Adipose tissue (tissue), 3 donors: Measurements from ENCODE around the gene ZBED1. TPM values are rescaled to one million over a fixed set of nuclear protein-coding genes. Genes with fewer than 3 reads are reported as not detected.
"Not testable (repeated sequence)": the region's sequence is repeated elsewhere in the genome, so short reads cannot be mapped to it uniquely, and the experiment has no call there.

ENCODE experiments used
- H3K27ac ChIP-seq: one replicate; pipeline ENCODE4 v1.5.1; 2013; ENCODE audit warnings: low read depth, low read length
- WGBS, 3 donors: extraction: QIAGEN DNeasy Blood & Tissue Kit; methylation state at CpG; one replicate each; pipeline ENCODE4 v1.1.7; 2013; 5-methylcytosine and 5-hydroxymethylcytosine counted together
- polyA plus RNA-seq, 3 donors: library from polyadenylated mRNA; stranded (reverse); fragments of 200-250 nt; gene quantifications; one replicate each; pipeline ENCODE4 v1.2.3, GENCODE V29; 2013
- donor health status: healthy with polysubstance abuse.
- donor health status: Bipolar disorder and iron deficiency.
- donor health status: healthy.

Gene ZBED1
- 10 to 100 TPM; 16.5 to 27.9 (median 20.5) TPM for polyA plus RNA-seq

GRCh38 chrX:2500803-2501558, at the start of gene ZBED1, which contains the start of gene DHRSX:
Gene ZBED1, minus strand, starts transcription at chrX:2500976. Its CDS starts 10,257 bp downstream, at chrX:2490719.
Gene DHRSX, minus strand, starts transcription at chrX:2500976. Its CDS starts 51 bp downstream, at chrX:2500925.
- WGBS, 3 donors = 4 to 5% (median 5%) methylated on average over 37 to 57 of the region's 57 CpGs
- H3K27ac ChIP-seq = peak within 1 kb of the TSS; percentile 8

GRCh38 chrX:2549876-2550275, 49.1 kb upstream of the ZBED1 start:
- WGBS, 3 donors = 34 to 57% (median 52%) methylated on average over 7 of the region's 7 CpGs
- no peak overlapping the region for H3K27ac ChIP-seq

DNA sequence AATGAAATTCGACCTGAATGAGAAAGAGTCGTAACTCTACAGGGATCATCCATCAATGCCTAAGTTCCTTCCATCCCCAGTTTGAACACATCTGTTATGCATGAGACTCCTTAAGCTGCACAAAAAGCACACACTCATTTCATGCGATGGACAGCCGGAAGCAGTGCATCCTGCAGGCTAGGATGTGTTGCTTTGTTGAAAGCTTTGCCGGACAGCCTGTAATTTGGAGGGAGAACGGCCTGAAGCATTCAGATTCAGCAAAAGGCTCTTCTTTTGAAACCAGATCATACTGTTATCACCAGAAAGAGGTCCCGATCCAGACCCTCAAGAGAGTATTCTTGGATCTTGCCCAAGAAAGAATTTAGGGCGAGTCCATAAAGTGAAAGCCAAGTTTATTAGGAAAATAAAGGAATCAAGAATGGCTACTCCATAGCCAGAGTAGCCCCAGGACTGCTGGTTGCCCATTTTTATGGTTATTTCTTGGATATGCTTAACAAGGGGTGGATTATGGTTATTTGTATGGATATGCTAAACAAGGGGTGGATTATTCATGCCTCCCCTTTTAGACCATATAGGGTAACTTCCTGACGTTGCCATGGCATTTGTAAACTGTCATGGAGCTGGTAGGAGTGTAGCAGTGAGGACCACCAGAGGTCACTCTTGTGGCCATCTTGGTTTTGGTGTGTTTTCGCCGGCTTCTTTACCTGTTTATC, 48.1 kb upstream of the ZBED1 start:
- no peak overlapping the region for H3K27ac ChIP-seq
- 43 to 66% (median 49%) methylated on average over 11 of the region's 11 CpGs for WGBS, 3 donors

DNA sequence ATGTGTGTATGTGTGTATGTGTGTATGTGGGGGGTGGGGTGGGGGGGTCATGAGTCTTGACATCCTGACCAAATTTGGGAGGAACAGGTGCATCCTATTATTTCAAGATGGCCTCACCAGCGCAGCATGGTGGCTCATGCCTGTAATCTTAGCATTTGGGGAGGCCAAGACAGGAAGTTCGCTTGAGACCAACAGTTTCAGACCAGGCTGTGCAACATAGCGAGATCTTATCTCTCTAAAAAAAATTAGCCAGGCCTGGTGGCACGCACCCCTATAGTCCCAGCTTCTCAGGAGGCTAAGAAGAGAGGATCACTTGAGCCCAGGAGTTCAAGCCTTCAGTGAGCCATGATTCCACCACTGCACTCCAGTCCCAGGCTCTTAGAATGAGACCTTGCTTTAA, 47.0 kb upstream of the ZBED1 start:
- no peak overlapping the region for H3K27ac ChIP-seq
- 64 to 84% (median 72%) methylated on average over 4 of the region's 4 CpGs for WGBS, 3 donors

- 38 to 80% (median 79%) methylated on average over 1 of the region's 1 CpG for WGBS, 3 donors
- H3K27ac ChIP-seq = no peak overlapping the region
Measured at GRCh38 chrX:2546496-2546895, 45.7 kb upstream of the ZBED1 start.

DNA sequence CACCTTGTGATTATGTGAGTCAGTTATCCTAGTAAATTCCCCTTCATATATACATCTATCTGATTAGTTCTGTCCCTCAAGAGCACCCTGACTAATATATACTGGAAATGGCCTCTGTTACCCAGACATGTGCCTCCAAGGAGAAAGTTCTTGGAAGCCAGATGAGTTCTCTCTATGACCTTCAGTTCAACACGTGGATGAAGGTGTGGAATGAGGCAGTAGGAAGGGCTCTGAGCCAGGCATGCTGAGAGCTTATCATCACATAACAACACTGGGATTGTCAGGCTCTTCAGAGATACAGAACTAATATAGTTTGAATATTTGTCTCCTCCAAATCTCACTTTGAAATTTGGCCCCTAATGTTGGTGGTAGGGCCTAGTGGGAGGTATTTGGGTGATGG, 44.4 kb upstream of the ZBED1 start:
- WGBS, 3 donors = 21 to 63% (median 25%) methylated on average over 1 of the region's 1 CpG
- H3K27ac ChIP-seq = no peak overlapping the region

- 51 to 64% (median 54%) methylated on average over 7 of the region's 7 CpGs for WGBS, 3 donors
Measured at GRCh38 chrX:2542826-2543521, 42.2 kb upstream of the ZBED1 start.

GRCh38 chrX:2541603-2542002, 40.8 kb upstream of the ZBED1 start:
- no peak overlapping the region for H3K27ac ChIP-seq
- WGBS, 3 donors = 73 to 95% (median 89%) methylated on average over 8 of the region's 8 CpGs

More at GRCh38 chrX:2542826-2543521, 42.2 kb upstream of the ZBED1 start:
- H3K27ac ChIP-seq = no peak overlapping the region

- 83 to 84% methylated on average over 12 of the region's 12 CpGs; no CpG with 5 or more reads in 1 of the 3 donors for WGBS, 3 donors
- no peak overlapping the region for H3K27ac ChIP-seq
Measured at GRCh38 chrX:2540426-2540947, 39.7 kb upstream of the ZBED1 start.

DNA sequence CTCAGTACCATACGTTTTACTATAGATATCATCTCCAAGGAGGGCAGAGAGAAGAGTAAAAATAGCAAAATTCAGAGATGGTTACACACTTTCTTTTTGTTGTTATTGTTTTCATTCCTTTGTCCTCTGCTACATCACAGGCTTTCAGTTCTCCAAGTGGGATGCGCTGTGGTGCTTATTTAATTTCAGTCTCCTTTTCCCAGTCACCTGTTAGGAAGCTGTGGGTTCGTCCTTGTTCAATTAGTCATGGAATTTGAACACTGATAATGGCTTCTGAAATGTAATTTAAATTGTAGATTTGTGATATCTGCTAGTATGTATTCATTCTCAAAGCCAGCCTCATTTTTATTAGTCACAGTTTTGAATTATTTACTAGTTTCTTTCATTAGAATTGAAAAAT, 38.8 kb upstream of the ZBED1 start:
- H3K27ac ChIP-seq = no peak overlapping the region
- 52 to 84% (median 76%) methylated on average over 3 of the region's 3 CpGs for WGBS, 3 donors

DNA sequence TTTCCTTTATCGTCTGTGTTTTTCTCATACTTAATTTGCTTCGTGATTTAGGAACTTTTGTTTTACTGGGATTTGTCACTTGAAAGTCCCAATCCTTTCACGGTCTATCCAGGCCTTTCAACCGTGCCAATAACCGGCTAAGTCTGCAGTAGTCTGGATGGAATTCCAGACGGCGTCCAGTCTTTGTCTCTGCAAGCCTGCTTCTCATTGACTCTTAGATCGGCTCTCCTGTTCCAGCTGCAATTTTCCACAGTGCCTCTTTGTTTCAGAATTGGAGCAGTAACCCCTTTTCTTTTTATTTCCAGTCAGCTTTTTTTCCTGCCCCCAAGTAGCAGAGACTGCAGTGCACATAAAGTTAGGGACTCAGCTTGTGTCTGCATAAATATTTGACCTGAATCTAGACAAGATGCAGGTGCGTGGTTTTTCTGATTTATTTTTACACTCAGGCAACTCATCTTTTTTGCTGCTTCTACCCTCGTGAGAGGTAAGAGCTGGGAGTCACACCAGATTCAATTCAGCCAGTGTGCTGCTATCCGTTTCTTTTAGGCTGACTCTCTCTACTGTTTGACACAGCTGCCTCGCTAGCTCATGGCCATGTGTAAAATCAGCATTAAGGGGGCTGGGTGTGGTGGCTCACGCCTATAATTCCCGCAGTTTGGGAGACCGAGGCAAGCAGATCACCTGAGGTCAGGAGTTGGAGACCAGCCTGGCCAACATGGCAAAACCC, 37.4 kb upstream of the ZBED1 start:
- WGBS, 3 donors = 54 to 68% (median 65%) methylated on average over 15 of the region's 15 CpGs

GRCh38 chrX:2536974-2537373, 36.2 kb upstream of the ZBED1 start:
- no peak overlapping the region for H3K27ac ChIP-seq
- WGBS, 3 donors = 51 to 72% (median 52%) methylated on average over 5 of the region's 5 CpGs

More for the DNA sequence above, 37.4 kb upstream of the ZBED1 start:
- no peak overlapping the region for H3K27ac ChIP-seq

DNA sequence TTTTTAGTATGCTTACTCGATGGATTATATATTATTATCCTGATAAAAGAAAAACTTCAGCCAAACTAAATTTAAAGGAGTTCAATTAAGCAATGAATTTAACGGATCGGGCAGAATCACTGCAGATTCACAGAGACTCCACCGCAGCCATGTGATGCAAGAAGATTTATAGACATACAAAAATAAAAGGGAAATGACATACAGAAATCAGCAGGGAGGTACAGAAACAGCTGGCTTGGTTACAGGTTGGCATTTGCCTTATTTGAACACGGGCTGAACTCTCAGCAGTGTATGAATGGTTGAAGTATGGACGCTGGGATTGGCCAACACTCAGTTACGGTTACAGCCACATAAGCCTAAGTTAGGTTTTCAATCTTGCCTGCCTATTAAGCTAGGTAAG, 35.4 kb upstream of the ZBED1 start:
- 54 to 79% (median 61%) methylated on average over 7 of the region's 7 CpGs for WGBS, 3 donors
- H3K27ac ChIP-seq = no peak overlapping the region

GRCh38 chrX:2534261-2535021, 33.7 kb upstream of the ZBED1 start:
- not testable (repeated sequence) for H3K27ac ChIP-seq
- 55 to 66% (median 56%) methylated on average over 4 of the region's 5 CpGs for WGBS, 3 donors

- no peak overlapping the region for H3K27ac ChIP-seq
- 49 to 77% (median 60%) methylated on average over 8 of the region's 8 CpGs for WGBS, 3 donors
Measured at GRCh38 chrX:2533424-2533823, 32.6 kb upstream of the ZBED1 start.

GRCh38 chrX:2526390-2526789, 25.6 kb upstream of the ZBED1 start:
- H3K27ac ChIP-seq = no peak overlapping the region
- 79 to 88% (median 87%) methylated on average over 10 of the region's 10 CpGs for WGBS, 3 donors

- H3K27ac ChIP-seq = no peak overlapping the region
- 54 to 78% (median 72%) methylated on average over 6 of the region's 6 CpGs for WGBS, 3 donors
Measured at GRCh38 chrX:2523911-2524310, 23.1 kb upstream of the ZBED1 start.
